ENCODE results near the gene TEX52.
A peak's percentile ranks its signal among the peaks of the same experiment; 100 is the strongest.

TEX52 gene

GRCh38 chr12:2829275-2829674 lies 27.6 kb downstream of the TEX52 start:
- DNase-seq (ENCODE audit: low read depth): no peak

GRCh38 chr12:2826721-2827515 lies 29.9 kb downstream of the TEX52 start:
- DNase-seq (ENCODE audit: low read depth): no peak

GRCh38 chr12:2826036-2826435 lies 30.8 kb downstream of the TEX52 start:
- no peak for DNase-seq (ENCODE audit: low read depth)

GRCh38 chr12:2825132-2825531 lies 31.7 kb downstream of the TEX52 start:
- no peak for DNase-seq (ENCODE audit: low read depth)

- DNase-seq (ENCODE audit: low read depth): no peak
These were observed 32.3 kb downstream of the TEX52 start for GRCh38 chr12:2824541-2824940.

- DNase-seq (ENCODE audit: low read depth): no peak
These were observed 33.4 kb downstream of the TEX52 start for GRCh38 chr12:2823483-2823882.

- DNase-seq (ENCODE audit: low read depth): no peak
These were observed 36.4 kb downstream of the TEX52 start for GRCh38 chr12:2820432-2820831.

GRCh38 chr12:2819810-2820209 lies 37.0 kb downstream of the TEX52 start:
- no peak for DNase-seq (ENCODE audit: low read depth)

- DNase-seq (ENCODE audit: low read depth): peak; percentile 13
These were observed 43.3 kb downstream of the TEX52 start for GRCh38 chr12:2813214-2814185.

- peak; percentile 95 for DNase-seq (ENCODE audit: low read depth)
These were observed 44.3 kb downstream of the TEX52 start, which contains the start of gene ITFG2 for GRCh38 chr12:2812290-2813213. ITFG2 (plus strand) TSS chr12:2812668; CDS start chr12:2812761, 93 bp downstream.

- DNase-seq (ENCODE audit: low read depth): no peak
These were observed 45.0 kb downstream of the TEX52 start for GRCh38 chr12:2811801-2812200.

- DNase-seq (ENCODE audit: low read depth): no peak
These were observed 50.1 kb downstream of the TEX52 start for GRCh38 chr12:2806700-2807099.

- no peak for DNase-seq (ENCODE audit: low read depth)
These were observed 51.7 kb downstream of the TEX52 start for GRCh38 chr12:2805143-2805520.

GRCh38 chr12:2804393-2805142 lies 52.3 kb downstream of the TEX52 start:
- DNase-seq (ENCODE audit: low read depth): no peak

GRCh38 chr12:2803635-2804392 lies 53.0 kb downstream of the TEX52 start:
- DNase-seq (ENCODE audit: low read depth): no peak

- DNase-seq (ENCODE audit: low read depth): no peak
These were observed 55.6 kb downstream of the TEX52 start for GRCh38 chr12:2801044-2801783.

GRCh38 chr12:2800046-2800570 lies 56.7 kb downstream of the TEX52 start:
- no peak for DNase-seq (ENCODE audit: low read depth)

All from T-helper 22 cell (primary cell).